ENCODE measurements around the gene SYNRG. TPM values are rescaled to one million over a fixed set of nuclear protein-coding genes. Genes with fewer than 3 reads are reported as not detected.

SYNRG gene
- total and polyA plus RNA-seq, 2 of the 13 experiments (the other 11 are each of a cell fraction or from before 2014, with no cell fraction given), result 7.3 to 8.7 TPM

DNA sequence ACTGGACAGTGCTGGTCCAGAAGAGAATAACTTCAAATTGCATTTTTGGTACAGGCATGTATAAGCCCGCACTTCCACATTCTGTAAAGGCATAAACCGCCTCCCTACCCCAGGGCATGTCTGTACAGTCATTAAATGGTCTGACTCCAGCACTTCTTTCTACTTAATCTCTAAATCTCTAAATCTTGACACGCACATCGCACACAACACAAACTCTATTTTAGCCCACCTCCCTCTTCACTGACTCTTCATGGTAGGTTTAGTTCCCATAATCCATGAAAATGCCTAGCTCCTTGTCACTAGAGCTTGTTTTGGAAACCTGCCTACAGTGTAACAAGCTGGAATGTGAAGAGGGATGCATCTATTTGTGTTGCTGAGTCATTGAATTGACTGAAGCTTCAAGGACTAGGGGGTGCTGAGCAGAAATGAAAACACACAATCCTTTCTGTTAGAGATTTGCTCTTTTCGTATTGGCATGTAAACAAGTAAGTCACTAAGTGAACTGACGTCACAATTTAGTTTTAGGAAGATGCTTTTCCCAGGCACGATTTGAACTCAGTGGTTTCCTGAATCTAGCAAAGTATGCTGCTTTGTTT lies 121.1 kb downstream of the SYNRG start (continued):
- TF ChIP-seq ZNF782 (CRISPR knock-in tag; IDR thresholded peaks at IDR 0.05; ENCODE audit: borderline replicate concordance), result no peak
- peak; percentile 80; the same call in 1 of the 2 replicates for TF ChIP-seq MED1 (CRISPR knock-in tag; IDR thresholded peaks at IDR 0.05)
- TF ChIP-seq MYNN (CRISPR knock-in tag; IDR thresholded peaks at IDR 0.05; ENCODE audit: low read depth), result no peak
- TF ChIP-seq PRDM15 (CRISPR knock-in tag; IDR thresholded peaks at IDR 0.05), result no peak; the same call in 1 of the 2 replicates
- no peak for TF ChIP-seq ZIK1 (CRISPR knock-in tag; IDR thresholded peaks at IDR 0.05; ENCODE audit: borderline replicate concordance, low read depth)
- TF ChIP-seq CENPBD1 (CRISPR knock-in tag; IDR thresholded peaks at IDR 0.05; ENCODE audit: borderline replicate concordance, low read depth), result no peak
- no peak for TF ChIP-seq RBM39 (IDR thresholded peaks at IDR 0.05; ENCODE audit: low read depth, low read length, poor library complexity, severe bottlenecking)
- no peak for TF ChIP-seq ZNF24 (IDR thresholded peaks at IDR 0.05)
- peak; percentile 81; the same call in 1 of the 2 replicates for TF ChIP-seq HMG20A (CRISPR knock-in tag; IDR thresholded peaks at IDR 0.05; ENCODE audit: borderline replicate concordance)
- TF ChIP-seq BORCS8-MEF2B (CRISPR knock-in tag; IDR thresholded peaks at IDR 0.05), result no peak
- no peak for TF ChIP-seq ZNF879 (CRISPR knock-in tag; IDR thresholded peaks at IDR 0.05)
- TF ChIP-seq ZNF709 (CRISPR knock-in tag; IDR thresholded peaks at IDR 0.05), result no peak
- TF ChIP-seq, protein P1, sequence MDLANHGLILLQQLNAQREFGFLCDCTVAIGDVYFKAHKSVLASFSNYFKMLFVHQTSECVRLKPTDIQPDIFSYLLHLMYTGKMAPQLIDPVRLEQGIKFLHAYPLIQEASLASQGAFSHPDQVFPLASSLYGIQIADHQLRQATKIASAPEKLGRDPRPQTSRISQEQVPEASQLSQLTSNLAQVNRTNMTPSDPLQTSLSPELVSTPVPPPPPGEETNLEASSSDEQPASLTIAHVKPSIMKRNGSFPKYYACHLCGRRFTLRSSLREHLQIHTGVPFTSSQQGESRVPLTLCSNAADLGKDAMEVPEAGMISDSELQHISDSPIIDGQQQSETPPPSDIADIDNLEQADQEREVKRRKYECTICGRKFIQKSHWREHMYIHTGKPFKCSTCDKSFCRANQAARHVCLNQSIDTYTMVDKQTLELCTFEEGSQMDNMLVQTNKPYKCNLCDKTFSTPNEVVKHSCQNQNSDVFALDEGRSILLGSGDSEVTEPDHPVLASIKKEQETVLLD (CRISPR knock-in tag; IDR thresholded peaks at IDR 0.05; ENCODE audit: low read depth), result no peak
- TF ChIP-seq ZBTB42 (CRISPR knock-in tag; IDR thresholded peaks at IDR 0.05), result no peak
- TF ChIP-seq BRD4 (CRISPR knock-in tag; IDR thresholded peaks at IDR 0.05), result no peak
- TF ChIP-seq, protein P2, sequence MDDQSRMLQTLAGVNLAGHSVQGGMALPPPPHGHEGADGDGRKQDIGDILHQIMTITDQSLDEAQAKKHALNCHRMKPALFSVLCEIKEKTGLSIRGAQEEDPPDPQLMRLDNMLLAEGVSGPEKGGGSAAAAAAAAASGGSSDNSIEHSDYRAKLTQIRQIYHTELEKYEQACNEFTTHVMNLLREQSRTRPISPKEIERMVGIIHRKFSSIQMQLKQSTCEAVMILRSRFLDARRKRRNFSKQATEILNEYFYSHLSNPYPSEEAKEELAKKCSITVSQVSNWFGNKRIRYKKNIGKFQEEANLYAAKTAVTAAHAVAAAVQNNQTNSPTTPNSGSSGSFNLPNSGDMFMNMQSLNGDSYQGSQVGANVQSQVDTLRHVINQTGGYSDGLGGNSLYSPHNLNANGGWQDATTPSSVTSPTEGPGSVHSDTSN (CRISPR knock-in tag; IDR thresholded peaks at IDR 0.05; ENCODE audit: borderline replicate concordance), result no peak
- no peak for TF ChIP-seq ZNF558 (CRISPR knock-in tag; IDR thresholded peaks at IDR 0.05; ENCODE audit: borderline replicate concordance)
- peak; percentile 57; the same call in 1 of the 2 replicates for TF ChIP-seq ZNF331 (CRISPR knock-in tag; IDR thresholded peaks at IDR 0.05)
- no peak for TF ChIP-seq NR2F1 (CRISPR knock-in tag; IDR thresholded peaks at IDR 0.05)
- TF ChIP-seq, protein P3, sequence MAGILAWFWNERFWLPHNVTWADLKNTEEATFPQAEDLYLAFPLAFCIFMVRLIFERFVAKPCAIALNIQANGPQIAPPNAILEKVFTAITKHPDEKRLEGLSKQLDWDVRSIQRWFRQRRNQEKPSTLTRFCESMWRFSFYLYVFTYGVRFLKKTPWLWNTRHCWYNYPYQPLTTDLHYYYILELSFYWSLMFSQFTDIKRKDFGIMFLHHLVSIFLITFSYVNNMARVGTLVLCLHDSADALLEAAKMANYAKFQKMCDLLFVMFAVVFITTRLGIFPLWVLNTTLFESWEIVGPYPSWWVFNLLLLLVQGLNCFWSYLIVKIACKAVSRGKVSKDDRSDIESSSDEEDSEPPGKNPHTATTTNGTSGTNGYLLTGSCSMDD (CRISPR knock-in tag; IDR thresholded peaks at IDR 0.05), result no peak

Measured in HepG2 (cell line).